HG02884 (cell line): ENCODE results near the gene SLC27A2.

Experiments
- ATAC-seq: cut with Tn5 transposase; IDR thresholded peaks from one replicate; pipeline ENCODE4 v1.9.1; 2021; ENCODE audit warnings: mild to moderate bottlenecking, moderate library complexity; ENCODE audit not compliant: unreplicated experiment

SLC27A2 gene

GRCh38 chr15:50262533-50262932 is 80.5 kb downstream of the SLC27A2 start:
- ATAC-seq: no peak

GRCh38 chr15:50265620-50266019 is 83.6 kb downstream of the SLC27A2 start, which contains the start of gene HDC:
HDC (minus strand) TSS chr15:50265726; CDS start chr15:50265623, 103 bp downstream.
- ATAC-seq: no peak

- ATAC-seq: no peak
Observed at GRCh38 chr15:50267577-50267976, 85.6 kb downstream of the SLC27A2 start.

GRCh38 chr15:50275091-50275490 is 93.1 kb downstream of the SLC27A2 start:
- no peak for ATAC-seq

- no peak for ATAC-seq
Observed at GRCh38 chr15:50275908-50276307, 93.9 kb downstream of the SLC27A2 start.

GRCh38 chr15:50277370-50277769 is 95.4 kb downstream of the SLC27A2 start:
- no peak for ATAC-seq

GRCh38 chr15:50278496-50278895 is 96.5 kb downstream of the SLC27A2 start:
- no peak for ATAC-seq

GRCh38 chr15:50280271-50280670 is 98.3 kb downstream of the SLC27A2 start:
- no peak for ATAC-seq

GRCh38 chr15:50281427-50281826 is 99.4 kb downstream of the SLC27A2 start:
- no peak for ATAC-seq
